ENCODE measurements around the gene SCYGR2.

SCYGR2 gene

GRCh38 chr2:227610123-227610522 lies 11.4 kb downstream of the SCYGR2 start:
- peak; percentile 31 for DNase-seq (ENCODE audit: low read depth)
- no peak overlapping the region for H3K4me3 ChIP-seq (ENCODE audit: low read depth, low read length)
- TF ChIP-seq, protein P1, sequence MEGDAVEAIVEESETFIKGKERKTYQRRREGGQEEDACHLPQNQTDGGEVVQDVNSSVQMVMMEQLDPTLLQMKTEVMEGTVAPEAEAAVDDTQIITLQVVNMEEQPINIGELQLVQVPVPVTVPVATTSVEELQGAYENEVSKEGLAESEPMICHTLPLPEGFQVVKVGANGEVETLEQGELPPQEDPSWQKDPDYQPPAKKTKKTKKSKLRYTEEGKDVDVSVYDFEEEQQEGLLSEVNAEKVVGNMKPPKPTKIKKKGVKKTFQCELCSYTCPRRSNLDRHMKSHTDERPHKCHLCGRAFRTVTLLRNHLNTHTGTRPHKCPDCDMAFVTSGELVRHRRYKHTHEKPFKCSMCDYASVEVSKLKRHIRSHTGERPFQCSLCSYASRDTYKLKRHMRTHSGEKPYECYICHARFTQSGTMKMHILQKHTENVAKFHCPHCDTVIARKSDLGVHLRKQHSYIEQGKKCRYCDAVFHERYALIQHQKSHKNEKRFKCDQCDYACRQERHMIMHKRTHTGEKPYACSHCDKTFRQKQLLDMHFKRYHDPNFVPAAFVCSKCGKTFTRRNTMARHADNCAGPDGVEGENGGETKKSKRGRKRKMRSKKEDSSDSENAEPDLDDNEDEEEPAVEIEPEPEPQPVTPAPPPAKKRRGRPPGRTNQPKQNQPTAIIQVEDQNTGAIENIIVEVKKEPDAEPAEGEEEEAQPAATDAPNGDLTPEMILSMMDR (IDR thresholded peaks at IDR 0.05; ENCODE audit: insufficient read depth, low read depth, low read length, missing control alignments) = no peak

- DNase-seq (ENCODE audit: low read depth) = no peak
- TF ChIP-seq, protein P1 (IDR thresholded peaks at IDR 0.05; ENCODE audit: insufficient read depth, low read depth, low read length, missing control alignments) = no peak
- no peak overlapping the region for H3K4me3 ChIP-seq (ENCODE audit: low read depth, low read length)
Measured at GRCh38 chr2:227612546-227613271, 14.0 kb downstream of the SCYGR2 start.

GRCh38 chr2:227613272-227613660 lies 14.6 kb downstream of the SCYGR2 start:
- DNase-seq (ENCODE audit: low read depth) = peak; percentile 13
- TF ChIP-seq, protein P1 (IDR thresholded peaks at IDR 0.05; ENCODE audit: insufficient read depth, low read depth, low read length, missing control alignments) = no peak
- H3K4me3 ChIP-seq (ENCODE audit: low read depth, low read length) = no peak overlapping the region

GRCh38 chr2:227614246-227614645 lies 15.6 kb downstream of the SCYGR2 start:
- TF ChIP-seq, protein P1 (IDR thresholded peaks at IDR 0.05; ENCODE audit: insufficient read depth, low read depth, low read length, missing control alignments) = no peak
- H3K4me3 ChIP-seq (ENCODE audit: low read depth, low read length) = no peak overlapping the region
- DNase-seq (ENCODE audit: low read depth) = no peak

DNA sequence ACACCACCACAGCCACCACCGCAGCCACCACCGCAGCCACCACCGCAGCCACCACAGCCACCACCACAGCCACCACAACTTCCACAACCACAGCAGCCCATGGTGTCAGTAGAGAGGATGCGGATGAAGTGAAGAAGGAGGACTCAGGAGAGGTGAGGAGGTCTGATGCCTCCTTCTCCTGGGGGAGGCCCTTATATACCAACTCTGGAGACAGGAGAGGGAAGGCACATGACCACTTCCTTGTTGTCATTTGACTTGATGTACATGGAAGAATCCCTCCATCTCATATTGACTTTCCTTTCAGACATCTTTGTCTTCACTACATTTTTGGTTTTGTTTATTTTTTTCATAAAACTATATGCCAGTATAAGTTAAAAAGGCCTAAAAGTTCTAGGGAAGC lies 16.0 kb downstream of the SCYGR2 start, which contains the start of gene SCYGR3:
TSS of gene SCYGR3 (minus strand) at position 101 of the 400 bp plus-strand sequence. CDS start at position 101, 0 bp downstream.
- H3K4me3 ChIP-seq (ENCODE audit: low read depth, low read length) = no peak within 1 kb of the TSS
- no peak for DNase-seq (ENCODE audit: low read depth)
- TF ChIP-seq, protein P1 (IDR thresholded peaks at IDR 0.05; ENCODE audit: insufficient read depth, low read depth, low read length, missing control alignments) = no peak

GRCh38 chr2:227615181-227615580 lies 16.5 kb downstream of the SCYGR2 start:
- H3K4me3 ChIP-seq (ENCODE audit: low read depth, low read length) = no peak overlapping the region
- TF ChIP-seq, protein P1 (IDR thresholded peaks at IDR 0.05; ENCODE audit: insufficient read depth, low read depth, low read length, missing control alignments) = no peak
- DNase-seq (ENCODE audit: low read depth) = no peak

DNA sequence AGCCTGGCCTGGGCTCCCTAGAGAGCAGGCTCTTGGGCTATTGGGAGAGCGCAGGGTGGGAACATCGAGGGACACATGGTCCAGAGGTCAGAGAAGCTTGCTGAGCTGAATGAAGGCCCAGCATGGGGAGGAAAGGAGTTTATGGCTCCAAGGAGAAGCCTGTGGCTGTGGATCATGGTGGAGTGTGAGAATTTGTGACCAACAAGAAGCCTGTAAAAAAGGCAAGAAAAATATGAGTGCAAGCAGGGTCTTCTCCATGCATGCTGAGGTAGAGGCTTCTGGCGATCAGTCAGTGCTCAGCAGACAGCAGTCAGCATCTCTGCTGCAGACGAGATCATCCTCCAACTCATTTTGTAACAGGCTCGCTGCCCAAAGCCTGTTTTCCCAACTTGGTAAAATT lies 17.2 kb downstream of the SCYGR2 start:
- TF ChIP-seq, protein P1 (IDR thresholded peaks at IDR 0.05; ENCODE audit: insufficient read depth, low read depth, low read length, missing control alignments) = no peak

More for the DNA sequence above, 17.2 kb downstream of the SCYGR2 start:
- no peak overlapping the region for H3K4me3 ChIP-seq (ENCODE audit: low read depth, low read length)
- no peak for DNase-seq (ENCODE audit: low read depth)

Data from GM12865 (cell line).